Fibroblast of skin of right quadriceps (primary cell): Measurements from ENCODE around the gene TRIM17.

Source experiments
- DNase-seq: peaks from one replicate; pipeline ENCODE4 v3.0.0-alpha.2; 2013

Gene TRIM17

DNA sequence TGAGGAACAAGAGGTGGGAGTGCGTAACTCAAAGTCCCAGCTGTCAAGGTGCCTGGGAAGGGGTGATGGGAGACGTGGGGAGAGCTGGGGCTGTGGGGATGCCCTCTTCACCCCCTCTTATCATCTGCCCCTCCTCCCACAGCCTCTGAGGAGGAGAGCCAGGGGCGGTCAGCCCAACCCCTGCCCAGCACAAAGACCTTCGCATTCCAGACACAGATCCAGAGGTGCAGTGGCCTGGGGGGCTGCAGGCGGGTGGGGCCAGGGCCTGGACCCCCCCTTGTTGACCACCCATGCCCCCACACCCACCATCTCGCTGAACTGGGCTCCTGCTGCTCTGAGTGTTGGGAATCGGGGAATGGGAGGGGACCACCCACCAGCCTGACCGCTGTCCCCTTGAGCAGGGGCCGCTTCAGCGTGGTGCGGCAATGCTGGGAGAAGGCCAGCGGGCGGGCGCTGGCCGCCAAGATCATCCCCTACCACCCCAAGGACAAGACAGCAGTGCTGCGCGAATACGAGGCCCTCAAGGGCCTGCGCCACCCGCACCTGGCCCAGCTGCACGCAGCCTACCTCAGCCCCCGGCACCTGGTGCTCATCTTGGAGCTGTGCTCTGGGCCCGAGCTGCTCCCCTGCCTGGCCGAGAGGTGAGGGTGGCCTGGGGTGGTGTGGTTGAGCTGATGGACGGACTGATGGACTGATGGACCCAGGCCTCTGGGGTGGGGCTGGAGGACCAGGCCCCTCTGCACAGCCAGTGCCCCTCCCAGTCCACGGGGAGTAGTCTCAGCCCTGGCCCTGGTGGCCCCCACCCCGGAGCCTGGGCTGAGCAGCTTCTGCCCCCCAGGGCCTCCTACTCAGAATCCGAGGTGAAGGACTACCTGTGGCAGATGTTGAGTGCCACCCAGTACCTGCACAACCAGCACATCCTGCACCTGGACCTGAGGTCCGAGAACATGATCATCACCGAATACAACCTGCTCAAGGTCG lies 39.7 kb downstream of the TRIM17 start:
- DNase-seq = no peak

DNA sequence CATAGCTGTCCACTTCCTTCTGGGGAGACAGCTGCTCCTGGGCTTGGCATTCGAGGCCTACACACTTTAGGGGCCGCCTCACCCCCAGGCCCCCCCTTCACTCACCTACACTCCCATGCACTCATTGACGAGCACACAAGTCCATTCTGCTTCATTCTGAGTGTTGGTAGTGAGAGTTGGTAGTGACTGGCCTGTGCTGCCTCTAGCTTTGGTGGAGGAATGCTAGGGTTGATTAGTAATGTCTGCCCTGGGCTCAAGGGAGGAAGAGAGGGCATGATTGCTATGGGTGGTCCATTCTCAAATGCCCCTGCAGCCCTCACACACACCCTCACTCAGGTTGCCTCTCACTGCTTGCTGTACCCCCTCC lies 40.4 kb downstream of the TRIM17 start:
- no peak for DNase-seq

DNA sequence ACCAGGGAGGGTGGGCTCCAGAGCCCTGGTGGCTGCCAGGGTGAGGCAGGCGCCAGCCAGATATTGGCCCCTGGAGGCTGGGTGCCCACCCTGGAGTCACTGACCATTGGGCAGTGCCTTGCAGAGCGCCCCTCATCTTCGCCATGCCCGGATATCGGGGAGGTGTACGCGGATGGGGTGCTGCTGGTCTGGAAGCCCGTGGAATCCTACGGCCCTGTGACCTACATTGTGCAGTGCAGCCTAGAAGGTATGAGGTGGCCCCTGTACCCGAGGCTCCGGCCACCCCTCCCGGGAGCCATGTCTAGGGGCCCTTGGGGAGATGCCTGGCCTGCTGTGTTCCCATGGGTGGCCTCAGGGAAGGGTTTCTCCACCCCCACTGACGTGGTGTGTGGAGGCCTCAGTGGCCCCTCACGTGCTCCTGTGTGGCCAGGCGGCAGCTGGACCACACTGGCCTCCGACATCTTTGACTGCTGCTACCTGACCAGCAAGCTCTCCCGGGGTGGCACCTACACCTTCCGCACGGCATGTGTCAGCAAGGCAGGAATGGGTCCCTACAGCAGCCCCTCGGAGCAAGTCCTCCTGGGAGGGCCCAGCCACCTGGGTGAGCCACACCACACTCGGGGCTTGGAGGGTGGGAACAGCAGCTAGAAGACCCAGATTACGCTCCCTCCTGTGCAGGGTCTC lies 40.9 kb downstream of the TRIM17 start:
- DNase-seq = no peak

DNA sequence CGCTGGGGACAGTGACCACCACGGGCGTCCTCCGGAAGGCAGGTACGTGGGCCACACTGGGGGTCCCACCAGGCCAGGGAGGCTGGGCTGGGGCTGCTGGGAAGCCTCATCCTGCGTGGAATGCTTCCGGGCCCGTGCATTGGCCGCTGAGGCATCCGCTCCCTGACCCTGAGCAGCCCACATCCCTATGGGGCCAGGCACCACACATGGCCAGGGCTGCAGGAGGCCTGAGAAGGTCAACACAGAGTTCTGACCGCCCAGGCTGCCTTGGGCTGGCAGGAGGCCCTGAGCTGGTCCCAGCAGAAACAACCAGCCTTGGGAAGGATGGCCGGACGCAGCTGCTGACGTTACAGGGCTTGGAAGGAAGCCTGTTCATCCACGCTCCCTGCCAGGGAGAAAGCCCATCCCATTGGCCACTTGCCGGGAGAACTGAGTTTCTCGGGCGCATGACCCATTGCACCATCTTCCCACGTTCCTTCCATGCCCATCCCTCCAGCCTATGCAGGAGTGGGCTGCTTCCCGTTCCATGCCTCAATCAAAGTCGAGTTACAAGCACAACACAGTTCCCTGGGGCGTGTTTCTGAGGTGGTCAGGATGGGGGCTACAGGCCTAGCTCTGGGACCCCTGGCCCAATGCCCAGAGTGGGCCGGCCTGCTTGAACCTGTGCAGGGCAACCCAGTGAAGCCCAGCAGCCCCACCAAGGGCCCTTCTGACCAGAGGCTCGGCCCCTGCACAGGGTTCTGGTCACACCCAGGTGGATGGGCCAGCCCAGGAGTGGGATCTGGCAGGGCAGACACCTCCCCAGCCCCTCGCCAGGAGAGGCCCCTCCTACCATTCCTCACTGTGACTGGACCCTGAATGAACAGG lies 41.7 kb downstream of the TRIM17 start:
- peak; percentile 47 for DNase-seq

DNA sequence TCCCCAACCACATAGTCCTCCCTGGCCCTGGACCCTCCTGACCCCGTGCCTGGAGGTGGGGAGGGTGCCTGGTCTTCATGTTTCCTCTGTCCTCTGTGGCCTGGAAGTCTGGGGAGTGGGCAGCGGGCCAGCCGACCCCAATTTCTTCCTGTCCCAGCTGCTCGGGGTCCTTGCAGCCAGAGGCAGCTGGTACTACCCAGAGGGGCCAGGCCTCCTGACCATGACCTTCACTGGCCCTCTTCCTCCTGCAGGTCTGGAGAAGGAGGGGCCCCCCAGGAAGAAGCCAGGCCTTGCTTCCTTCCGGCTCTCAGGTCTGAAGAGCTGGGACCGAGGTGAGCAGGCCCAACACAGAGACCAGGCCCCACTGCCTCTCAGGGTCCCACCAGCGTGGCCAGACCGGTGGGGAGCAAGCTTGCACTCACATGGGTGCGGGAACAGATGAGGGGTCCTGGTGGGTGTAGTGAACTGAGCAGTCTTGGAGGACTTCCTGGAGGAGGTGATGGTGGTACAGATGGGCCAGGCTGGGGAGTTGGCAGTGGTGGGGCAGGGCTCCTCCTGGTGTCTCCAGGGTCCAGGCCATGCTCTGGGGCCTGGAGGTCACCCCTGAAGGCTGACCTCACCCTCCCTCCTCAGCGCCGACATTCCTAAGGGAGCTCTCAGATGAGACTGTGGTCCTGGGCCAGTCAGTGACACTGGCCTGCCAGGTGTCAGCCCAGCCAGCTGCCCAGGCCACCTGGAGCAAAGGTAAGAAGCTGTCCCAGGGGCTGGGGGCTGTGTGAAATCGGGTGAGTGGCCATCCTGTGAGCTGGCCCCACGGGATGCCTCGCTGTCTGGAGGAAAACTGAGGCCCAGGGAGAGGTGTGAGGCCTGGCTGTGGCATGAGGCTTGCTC lies 42.7 kb downstream of the TRIM17 start:
- no peak for DNase-seq

DNA sequence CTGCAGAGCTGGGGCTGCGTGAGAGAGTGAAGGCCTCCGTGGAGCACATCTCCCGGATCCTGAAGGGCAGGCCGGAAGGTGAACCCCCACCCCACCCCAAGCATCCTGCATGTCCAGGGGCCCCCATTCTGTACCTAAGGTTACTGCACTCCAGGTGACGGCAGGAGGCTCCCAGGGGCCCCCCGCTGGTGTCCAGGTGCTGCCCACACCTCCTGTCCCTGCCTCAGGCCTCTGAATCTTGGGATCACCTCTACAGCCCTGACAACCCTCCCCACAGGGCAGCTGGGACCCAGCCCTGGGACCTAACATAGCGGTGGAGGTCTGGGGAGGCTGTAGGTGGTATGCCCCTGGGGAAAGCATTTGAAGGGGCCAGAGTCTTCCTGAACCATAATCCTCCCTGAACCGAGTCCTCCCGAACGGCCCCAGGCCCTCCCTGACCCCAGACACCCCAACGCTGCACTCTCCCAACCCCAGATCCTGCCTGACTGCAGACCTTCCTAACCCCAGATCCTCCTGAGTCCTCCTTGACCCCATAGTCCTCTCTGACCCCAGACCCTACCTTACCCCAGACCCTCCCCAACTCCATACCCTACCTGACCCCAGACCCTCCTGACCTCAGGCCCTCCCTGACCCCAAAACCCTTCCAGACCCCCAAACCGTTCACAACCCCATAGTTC lies 43.5 kb downstream of the TRIM17 start:
- DNase-seq = no peak

DNA sequence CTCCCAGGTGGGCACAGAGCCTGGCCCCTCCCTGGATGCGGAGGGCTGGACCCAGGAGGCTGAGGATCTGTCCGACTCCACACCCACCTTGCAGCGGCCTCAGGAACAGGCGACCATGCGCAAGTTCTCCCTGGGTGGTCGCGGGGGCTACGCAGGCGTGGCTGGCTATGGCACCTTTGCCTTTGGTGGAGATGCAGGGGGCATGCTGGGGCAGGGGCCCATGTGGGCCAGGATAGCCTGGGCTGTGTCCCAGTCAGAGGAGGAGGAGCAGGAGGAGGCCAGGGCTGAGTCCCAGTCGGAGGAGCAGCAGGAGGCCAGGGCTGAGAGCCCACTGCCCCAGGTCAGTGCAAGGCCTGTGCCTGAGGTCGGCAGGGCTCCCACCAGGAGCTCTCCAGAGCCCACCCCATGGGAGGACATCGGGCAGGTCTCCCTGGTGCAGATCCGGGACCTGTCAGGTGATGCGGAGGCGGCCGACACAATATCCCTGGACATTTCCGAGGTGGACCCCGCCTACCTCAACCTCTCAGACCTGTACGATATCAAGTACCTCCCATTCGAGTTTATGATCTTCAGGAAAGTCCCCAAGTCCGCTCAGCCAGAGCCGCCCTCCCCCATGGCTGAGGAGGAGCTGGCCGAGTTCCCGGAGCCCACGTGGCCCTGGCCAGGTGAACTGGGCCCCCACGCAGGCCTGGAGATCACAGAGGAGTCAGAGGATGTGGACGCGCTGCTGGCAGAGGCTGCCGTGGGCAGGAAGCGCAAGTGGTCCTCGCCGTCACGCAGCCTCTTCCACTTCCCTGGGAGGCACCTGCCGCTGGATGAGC lies 44.3 kb downstream of the TRIM17 start:
- DNase-seq = no peak

DNA sequence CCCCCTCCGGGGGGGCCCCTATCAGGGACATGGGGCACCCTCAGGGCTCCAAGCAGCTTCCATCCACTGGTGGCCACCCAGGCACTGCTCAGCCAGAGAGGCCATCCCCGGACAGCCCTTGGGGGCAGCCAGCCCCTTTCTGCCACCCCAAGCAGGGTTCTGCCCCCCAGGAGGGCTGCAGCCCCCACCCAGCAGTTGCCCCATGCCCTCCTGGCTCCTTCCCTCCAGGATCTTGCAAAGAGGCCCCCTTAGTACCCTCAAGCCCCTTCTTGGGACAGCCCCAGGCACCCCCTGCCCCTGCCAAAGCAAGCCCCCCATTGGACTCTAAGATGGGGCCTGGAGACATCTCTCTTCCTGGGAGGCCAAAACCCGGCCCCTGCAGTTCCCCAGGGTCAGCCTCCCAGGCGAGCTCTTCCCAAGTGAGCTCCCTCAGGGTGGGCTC lies 44.9 kb downstream of the TRIM17 start:
- no peak for DNase-seq

DNA sequence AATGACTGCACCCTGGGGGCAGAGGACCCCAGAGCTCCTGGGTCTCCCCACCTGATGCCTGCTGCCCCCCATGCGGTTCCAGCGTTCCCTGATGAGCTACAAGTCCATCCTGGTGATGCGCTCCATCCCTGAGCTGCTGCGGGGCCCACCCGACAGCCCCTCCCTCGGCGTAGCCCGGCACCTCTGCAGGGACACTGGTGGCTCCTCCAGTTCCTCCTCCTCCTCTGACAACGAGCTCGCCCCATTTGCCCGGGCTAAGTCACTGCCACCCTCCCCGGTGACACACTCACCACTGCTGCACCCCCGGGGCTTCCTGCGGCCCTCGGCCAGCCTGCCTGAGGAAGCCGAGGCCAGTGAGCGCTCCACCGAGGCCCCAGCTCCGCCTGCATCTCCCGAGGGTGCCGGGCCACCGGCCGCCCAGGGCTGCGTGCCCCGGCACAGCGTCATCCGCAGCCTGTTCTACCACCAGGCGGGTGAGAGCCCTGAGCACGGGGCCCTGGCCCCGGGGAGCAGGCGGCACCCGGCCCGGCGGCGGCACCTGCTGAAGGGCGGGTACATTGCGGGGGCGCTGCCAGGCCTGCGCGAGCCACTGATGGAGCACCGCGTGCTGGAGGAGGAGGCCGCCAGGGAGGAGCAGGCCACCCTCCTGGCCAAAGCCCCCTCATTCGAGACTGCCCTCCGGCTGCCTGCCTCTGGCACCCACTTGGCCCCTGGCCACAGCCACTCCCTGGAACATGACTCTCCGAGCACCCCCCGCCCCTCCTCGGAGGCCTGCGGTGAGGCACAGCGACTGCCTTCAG lies 45.5 kb downstream of the TRIM17 start:
- DNase-seq = no peak

DNA sequence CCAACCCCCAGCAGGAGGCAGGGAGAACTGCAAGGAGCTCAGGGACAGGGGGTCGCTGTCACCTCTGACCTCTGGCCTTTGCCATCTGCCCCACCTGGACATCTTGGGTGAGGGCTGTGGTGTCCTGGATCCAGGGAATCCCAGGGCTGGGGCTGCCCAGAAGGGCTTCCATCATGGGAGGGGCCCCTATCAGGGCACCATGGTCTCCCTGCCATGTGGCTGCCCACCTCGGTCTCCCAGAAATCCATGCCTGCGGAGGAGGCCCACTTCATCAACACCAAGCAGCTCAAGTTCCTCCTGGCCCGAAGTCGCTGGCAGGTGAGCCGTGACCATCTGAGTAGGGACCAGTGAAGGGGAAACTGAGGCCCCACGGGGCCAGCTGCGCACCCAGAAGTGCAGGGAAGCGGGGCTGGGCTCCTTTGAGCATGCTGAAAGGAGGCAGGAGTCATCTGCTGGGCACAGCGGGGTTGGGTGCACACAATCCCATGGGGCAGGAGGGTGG lies 46.2 kb downstream of the TRIM17 start:
- no peak for DNase-seq

DNA sequence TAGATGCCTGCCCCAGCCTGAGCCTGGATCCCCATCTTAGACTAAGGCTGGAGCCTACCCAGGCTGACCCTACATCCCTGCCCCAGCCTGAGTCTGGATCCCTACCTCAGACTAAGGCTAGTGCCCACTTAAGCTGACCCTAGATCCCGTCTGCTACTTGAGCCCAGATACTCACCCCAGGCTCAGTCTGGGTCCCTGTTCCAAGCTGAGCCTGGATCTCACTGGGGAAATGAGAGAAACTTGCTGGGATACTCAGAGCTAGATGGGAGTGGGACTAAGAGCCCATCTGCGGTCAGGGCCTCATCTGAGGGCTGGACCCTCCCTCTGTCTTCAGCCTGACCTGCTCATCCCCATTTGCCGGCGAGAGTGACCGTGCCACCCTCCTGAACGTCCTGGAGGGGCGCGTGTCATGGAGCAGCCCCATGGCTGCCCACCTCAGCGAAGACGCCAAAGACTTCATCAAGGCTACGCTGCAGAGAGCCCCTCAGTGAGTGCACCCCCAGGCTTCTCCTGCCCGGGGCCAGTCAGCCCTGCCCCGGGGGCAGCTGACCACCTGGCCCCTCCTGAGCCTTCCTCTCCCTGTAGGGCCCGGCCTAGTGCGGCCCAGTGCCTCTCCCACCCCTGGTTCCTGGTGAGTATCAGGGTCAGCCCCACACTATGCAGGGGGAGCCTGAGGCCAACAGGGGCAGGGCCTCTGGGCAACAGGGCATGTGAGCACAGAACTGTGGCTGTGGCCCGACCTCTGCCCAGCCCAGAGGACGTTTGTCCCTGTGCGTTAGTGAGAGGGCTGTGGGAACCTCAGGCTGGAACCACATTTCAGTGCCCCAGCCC lies 46.8 kb downstream of the TRIM17 start:
- no peak for DNase-seq

DNA sequence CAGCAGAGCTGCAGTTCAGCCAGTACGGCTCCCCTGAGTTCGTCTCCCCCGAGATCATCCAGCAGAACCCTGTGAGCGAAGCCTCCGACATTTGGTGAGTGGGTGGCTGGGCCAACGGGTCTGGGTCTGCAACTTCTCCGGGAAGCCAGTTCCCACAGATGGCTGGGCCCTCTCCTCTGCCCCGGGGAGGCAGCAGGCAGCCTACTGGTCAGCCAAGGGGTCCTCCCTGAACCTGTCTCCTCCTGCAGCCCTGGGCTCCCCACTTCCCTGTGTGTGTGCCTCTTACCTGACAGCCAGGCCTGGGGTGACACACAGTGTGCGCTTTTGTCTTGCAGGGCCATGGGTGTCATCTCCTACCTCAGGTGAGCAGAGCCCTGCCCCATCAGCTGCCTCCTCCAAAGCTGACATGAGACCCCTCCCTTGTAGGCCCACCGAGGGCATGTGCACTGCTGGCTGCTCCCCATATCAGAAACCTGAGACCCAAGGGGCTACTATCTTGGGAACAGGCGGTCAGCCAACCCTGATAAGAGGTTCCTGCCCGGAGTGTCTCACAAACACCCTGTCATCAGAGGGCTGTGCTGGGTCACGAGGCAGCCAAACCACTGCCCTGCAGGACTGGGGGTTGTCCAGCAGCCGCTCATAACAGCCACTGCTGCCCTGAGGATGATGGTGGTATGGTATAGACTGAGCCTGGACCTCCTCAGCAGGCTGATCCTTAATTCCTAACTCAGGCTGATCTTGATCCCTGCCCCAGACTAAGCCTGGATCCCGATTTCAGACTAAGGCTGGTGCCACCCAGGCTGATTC lies 47.7 kb downstream of the TRIM17 start:
- DNase-seq = no peak

DNA sequence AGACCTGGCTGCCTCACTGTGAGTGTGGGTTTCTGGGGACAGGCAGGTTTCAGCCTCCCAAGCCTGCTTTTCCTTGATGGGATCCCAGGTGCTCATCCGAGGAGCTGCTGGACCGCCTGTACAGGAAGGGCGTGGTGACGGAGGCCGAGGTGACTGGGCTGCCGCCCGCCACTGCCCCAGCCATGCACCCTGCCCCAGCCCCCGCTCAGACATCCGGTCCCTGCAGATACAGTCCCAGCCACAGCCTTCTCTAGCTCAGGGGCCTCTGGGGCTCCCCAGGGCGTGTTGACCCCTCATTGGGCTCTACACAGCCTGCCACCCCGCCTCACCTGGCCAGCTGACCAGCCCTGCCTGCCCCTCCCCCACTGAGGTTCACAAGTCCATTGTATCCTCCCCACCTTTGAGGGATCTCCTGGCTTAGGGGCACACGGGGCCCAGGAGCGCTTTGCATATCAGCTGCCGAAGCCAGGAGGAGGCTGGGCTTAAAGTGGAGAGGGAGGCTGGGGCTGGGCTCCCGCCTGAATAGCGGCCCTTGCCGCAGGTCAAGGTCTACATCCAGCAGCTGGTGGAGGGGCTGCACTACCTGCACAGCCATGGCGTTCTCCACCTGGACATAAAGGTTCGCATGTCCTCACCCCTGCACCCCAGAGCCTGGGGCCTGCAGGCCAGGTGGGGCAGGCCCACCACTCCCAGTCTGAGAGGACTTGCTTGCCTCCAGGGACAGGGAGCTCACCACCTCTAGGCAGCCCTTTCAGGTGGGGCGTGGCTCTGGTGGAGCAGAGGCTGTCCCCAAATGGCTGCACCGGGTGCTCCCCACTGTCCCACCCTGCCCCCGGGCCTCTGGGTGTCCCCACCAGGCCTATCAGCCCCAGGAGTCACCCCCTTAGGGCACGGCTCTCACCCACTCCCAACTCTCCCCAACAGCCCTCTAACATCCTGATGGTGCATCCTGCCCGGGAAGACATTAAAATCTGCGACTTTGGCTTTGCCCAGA lies 48.6 kb downstream of the TRIM17 start:
- no peak for DNase-seq

DNA sequence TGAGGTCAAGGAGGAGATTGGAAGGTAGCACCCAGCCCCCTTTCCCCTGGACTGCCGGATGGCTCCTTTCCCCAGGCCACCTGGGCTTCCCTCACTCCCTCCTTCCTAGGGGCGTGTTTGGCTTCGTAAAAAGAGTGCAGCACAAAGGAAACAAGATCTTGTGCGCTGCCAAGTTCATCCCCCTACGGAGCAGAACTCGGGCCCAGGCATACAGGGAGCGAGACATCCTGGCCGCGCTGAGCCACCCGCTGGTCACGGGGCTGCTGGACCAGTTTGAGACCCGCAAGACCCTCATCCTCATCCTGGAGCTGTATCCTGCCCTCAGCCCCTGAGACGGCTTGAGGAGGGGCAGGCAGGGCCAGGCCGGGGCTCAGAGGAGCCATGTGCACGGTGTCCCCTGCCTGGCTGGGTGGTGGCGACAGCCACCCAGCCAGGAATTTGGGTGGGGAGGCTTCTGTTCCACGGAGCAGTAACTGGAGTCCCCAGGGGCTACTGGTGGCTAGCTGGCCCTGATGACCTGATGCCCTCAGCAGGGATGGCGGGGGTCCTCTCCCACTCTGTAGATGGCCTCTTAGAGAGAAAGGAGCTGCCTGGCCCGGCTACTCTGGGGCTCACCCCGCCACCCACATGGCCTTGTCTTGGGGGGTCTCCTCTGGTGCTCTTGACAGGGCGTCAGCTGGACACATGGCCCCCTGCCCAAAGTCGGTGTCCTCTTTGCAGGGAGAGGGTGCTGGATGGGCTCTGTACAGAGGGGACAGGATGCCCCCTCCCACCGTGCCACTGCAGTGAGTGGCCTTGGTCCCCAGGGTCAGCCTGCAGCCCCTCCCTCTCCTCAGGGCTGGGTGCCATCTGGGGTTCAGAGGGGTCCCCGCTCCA lies 49.6 kb downstream of the TRIM17 start:
- no peak for DNase-seq
